GM19467 (cell line): Measurements from ENCODE around the gene KRTAP10-6.
"Not testable (repeated sequence)": the region's sequence is repeated elsewhere in the genome, so short reads cannot be mapped to it uniquely, and the experiment has no call there.

Experiments
- ATAC-seq: cut with Tn5 transposase; IDR thresholded peaks from one replicate; pipeline ENCODE4 v1.9.1; 2021; ENCODE audit warnings: mild to moderate bottlenecking, moderate library complexity; ENCODE audit not compliant: unreplicated experiment

Gene KRTAP10-6

DNA sequence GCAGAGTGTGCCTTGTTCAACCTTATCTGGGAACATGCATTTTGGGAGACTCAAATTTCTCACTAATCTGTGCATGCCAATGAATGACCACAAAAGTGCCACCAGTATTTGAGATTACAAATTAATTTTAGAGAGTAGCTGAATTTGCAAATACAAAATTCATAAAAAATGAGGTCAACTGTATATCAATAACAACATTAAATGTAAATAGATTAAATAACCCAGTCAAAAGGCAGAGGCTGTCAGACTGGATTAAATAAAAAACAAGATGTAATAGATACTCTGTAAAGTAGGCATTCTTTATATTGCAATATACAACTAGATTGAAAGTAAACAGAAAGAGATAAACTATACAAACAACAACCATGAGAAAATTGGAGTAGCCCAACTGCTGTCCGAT, 28.2 kb downstream of the KRTAP10-6 start:
- no peak for ATAC-seq

- ATAC-seq, result no peak
Measured at GRCh38 chr21:44558695-44559094, 33.6 kb downstream of the KRTAP10-6 start, which contains the start of gene KRTAP10-3. KRTAP10-3 (minus strand) TSS chr21:44558795; CDS start chr21:44558715, 80 bp downstream.

DNA sequence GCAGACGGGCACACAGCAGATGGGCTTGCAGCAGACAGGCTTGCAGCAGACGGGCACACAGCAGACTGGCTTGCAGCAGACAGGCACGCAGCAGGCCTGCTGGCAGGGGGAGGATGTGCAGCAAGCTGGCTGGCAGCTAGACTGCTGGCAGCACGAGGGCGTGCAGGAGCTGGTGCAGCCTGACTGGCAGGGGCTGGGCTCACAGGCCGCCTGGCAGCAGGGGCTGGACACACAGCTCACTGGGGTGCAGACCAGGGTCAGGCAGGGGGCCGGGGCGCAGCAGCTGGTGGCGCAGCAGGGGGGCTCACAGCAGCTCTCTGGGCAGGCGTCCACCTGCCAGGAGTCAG, 34.0 kb downstream of the KRTAP10-6 start:
- ATAC-seq, result not testable (repeated sequence)

- no peak for ATAC-seq
Measured at GRCh38 chr21:44557491-44558328, 34.6 kb downstream of the KRTAP10-6 start.

DNA sequence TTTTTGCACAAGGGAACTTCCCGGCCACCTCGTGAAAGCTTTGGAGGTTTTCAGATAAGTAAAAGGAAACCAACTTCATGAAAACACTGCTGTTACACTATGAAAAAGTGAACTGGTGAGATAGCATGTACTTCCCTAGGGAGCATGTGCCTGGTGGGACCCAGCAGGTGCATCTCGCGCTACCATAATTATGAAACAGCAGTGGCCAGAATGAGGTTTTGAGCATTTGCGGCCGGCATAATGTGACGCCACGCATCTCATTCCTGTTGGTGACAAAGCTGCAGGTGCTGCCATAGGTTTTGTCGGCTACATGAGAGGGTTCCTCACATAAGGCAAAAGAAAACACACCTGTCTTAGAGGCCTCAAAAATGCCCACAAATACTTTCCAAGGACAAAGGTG, 35.4 kb downstream of the KRTAP10-6 start:
- ATAC-seq, result no peak

GRCh38 chr21:44555200-44555875, 37.0 kb downstream of the KRTAP10-6 start:
- ATAC-seq, result no peak

DNA sequence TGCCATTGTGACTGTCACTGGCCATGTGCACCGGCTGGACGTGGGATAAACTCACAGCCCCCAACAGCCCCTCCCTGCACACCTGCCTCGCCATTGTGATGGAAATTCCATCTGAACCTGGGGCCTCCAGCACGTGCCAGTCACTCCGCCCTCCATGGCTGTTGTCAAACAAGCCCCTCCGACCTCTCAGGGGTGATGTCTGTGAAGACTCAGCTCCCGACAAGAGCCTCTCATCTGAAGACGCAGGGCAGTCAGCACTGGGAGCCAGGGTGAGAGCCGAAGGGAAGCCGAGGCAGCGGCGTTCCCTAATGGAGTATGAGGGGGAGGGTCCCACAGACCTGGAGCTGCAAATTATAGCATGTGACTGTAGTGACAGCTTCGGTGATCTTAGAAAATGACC, 39.6 kb downstream of the KRTAP10-6 start:
- ATAC-seq, result no peak

DNA sequence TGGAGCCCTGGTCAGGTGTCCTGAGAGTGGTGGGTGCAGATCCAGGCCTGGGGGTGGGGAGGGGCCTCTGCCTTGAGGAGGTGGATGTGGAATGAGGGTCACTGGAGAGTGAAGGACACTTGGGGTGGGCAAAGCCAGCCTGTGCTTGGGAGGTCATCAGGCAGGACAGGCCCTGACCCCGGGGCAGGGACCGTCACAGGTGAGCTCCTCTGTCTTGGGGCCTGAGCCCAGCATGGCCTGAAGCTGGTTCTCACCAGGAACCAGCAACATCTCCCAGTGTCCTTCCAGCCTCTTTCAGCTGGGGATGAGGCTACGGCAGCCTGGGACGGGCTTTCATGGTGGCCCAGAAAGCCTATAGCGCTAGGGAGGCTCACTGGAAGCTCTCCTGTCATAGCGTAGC, 40.2 kb downstream of the KRTAP10-6 start:
- ATAC-seq, result no peak

DNA sequence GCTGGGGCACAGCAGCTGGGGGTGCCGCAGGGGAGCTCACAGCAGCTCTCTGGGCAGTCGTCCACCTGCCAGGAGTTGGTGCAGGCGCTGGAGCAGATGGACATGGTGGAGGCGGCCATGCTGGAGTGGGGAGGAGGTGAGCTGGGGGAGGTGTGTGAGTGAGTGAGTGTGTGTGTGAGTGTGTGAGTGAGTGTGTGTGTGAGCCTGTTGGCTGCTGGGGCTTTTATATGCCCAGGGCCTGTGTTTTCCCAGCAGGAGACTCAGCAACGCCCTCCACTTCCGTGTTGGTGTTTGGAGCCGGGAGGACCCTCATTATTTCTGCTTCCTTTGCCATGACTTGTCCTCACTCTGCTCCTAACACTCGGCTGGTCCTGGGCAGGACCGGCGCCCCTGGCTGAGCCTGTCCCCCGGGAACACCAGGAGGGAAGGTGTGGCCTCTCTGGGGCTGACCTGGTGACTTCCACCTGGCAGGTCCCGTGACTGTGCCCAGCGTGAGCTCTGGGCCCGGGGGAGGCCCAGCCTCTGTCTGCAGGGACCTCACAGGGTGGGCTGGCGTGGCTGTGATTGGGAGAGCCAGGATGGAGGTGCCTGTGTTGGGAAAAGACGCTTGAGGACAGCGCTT, 40.9 kb downstream of the KRTAP10-6 start, which contains the start of gene KRTAP10-2:
Gene KRTAP10-2 (minus strand): TSS at position 166 of the 622 bp plus-strand sequence. CDS start 47 bp downstream, at position 119.
- ATAC-seq, result no peak

DNA sequence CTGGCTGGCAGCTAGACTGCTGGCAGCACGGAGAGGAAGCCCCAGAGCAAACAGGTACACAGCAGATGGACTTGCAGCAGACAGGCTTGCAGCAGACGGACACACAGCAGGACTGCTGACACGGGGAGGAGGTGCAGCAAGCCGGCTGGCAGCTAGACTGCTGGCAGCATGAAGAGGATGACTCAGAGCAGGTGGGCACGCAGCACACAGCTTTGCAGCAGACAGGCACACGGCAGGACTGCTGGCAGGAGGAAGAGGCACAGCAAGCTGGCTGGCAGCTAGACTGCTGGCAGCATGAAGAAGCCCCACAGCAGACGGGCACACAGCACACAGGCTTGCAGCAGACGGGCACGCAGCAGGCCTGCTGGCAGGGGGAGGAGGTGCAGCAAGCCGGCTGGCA, 41.5 kb downstream of the KRTAP10-6 start:
- no peak for ATAC-seq

DNA sequence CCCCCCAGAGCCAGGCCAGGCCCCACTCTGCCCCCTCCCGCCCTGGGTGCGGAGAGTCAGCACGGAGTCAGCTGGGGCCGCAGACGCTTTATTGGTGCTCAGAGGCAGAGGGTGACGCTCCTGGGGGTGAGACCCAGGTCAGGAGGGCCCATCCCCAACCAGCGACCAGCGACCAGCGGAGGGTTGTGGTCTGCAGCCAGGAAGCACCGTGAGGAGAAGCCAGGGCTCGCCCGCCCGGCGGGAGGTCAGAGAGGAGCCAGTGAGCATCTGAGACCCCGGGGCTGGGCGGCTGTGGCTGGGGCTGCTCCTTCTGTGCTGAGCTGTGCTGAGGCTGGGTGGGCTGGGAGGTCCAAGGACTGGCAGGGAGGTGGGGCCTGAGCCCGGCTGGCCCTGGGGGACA, 42.0 kb downstream of the KRTAP10-6 start:
- not testable (repeated sequence) for ATAC-seq

- no peak for ATAC-seq
Measured at GRCh38 chr21:44549525-44550211, 42.6 kb downstream of the KRTAP10-6 start.

DNA sequence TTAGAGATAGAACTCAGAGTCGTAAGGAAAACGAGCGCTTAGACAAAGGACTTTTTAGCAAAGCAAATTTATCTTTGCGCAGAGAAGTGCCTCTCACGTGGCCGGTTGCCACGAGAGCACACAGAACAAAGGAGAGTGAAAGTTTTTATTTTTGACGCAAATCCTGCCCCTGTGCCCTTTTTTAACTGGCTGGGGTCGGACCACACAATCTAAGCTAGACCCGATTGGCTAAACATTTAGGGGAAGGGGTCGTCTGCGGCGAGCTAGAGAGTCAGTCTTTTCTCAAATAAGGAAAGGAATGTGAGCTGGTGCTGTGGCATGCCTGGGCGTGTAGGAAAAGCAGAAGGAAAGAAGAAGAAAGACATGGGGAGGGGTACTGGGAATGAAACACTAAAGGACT, 43.4 kb downstream of the KRTAP10-6 start:
- ATAC-seq, result no peak

GRCh38 chr21:44548381-44548780, 43.9 kb downstream of the KRTAP10-6 start:
- no peak for ATAC-seq

- ATAC-seq, result no peak
Measured at GRCh38 chr21:44547656-44548331, 44.5 kb downstream of the KRTAP10-6 start.

GRCh38 chr21:44544566-44544965, 47.7 kb downstream of the KRTAP10-6 start:
- no peak for ATAC-seq

DNA sequence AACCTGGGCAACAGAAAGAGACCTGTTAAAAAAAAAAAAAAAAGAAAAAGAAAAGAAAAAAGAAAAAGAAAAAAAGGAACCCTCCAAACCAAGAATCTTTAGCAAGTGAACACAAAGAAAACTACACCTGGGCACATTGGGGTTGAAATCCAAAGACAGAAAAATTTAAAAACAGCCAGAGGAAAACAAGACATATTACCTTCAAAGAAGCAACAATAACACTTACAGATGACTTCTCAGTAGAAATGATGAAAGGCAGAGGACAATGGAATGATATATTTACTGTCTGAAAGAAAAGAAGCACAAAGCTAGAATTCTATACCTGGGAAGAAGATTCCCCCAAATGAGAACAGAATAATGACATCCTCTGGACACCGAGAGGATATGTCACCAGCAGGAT, 49.6 kb downstream of the KRTAP10-6 start:
- ATAC-seq, result no peak
